Erythroblast (primary cell): Measurements from ENCODE around the gene GPATCH4.

Source experiments
- DNase-seq, 2 experiments: peaks; one replicate each; lab custom pipeline; 2025; lab: John Stamatoyannopoulos, UW
- GATA1 ChIP-seq: IDR thresholded peaks from 2 replicates; pipeline ENCODE4 v1.6.1; 2011; ENCODE audit warnings: low read depth, mild to moderate bottlenecking, control low read depth, low read length, moderate library complexity
- POLR2A ChIP-seq: IDR thresholded peaks from 2 replicates; pipeline ENCODE4 v1.6.1; 2011; ENCODE audit warnings: mild to moderate bottlenecking, low read length

GPATCH4 gene

DNA sequence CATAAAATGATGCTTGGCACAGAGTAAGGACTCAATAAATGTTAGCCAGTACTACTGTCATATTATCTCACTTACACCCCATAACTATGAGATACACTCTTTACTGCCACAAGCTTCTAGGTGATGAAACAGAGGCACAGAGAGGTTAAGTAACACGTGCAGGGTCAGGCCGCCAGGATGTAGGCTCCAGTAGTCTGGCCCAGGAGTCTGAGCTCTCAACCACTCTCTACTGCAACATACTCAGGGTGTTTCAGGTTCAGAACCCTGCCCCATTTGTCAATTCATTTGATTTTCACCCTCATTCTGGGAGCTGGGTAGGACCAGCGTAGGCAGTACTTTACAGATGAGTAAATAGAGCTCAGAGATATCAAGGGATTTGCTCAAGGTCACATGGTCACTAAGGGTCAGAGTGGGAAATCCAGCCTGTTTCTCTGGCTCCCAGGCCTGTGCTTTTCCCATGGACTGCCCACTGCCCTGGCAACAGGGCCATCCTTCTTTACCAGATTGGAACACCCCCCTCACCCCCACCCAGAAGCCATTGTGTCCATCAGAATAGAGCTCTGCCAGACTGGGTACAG, 50.1 kb downstream of the GPATCH4 start:
- no peak for DNase-seq
- TF ChIP-seq GATA1: no peak
- TF ChIP-seq POLR2A: no peak

DNA sequence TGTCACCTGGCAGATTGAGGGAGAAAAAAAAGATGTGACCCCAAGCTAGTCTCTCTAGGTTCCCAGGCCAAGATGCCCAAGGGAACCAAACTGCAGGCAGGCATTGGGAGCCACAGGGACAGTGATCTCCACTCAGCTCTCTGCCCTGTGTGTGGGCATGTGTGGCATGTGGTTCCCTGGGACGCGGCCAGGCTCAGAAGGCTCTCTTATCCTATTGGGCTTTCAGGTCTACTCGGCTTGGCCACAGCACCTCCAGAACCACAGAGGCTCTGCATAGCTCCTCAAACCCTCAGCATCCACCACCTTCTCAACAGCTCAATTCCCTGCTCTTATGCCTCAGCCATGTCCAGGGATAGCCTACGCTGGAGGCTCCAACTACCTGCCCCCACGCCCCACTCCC, 50.9 kb downstream of the GPATCH4 start:
- TF ChIP-seq GATA1: no peak
- DNase-seq: no peak

DNA sequence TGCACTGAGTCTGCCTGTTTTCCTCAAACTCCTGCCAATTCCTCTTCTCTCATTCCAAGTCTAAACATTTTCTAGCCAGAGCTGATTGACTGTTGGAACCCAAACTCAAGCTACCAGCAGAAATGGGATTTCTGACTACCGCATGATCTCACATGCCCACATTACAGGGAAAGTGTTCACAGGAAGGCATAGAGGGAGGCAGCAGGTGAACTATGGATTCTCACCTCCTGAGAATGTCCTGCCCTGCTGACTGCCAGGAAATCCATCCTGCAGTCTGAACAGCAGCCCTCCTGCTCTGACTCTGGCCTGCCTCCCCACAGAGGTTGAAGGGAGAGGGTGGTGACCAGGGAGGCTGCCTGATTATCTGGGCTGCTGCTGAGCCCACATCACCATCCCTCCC, 51.4 kb downstream of the GPATCH4 start:
- DNase-seq: no peak
- no peak for TF ChIP-seq POLR2A
- TF ChIP-seq GATA1: no peak

DNA sequence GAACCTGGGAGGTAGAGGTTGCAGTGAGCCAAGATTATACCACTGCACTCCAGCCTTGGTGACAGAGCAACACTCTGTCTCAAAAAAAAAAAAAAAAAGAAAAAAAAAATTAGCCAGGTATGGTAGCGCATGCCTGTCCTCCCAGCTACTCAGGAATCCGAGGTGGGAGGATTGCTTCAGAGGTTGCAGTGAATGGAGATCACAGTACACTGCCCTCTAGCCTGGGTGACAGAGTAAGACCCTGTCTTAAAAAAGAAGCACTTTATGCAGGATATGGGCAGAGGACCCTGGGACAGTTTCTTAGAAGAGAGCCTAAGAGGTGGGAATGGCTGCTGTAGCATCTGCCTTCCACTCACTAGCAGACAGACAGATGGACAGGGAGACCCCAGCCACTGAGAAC, 51.9 kb downstream of the GPATCH4 start:
- TF ChIP-seq GATA1 (no peak), POLR2A (no peak)
- no peak for DNase-seq

DNA sequence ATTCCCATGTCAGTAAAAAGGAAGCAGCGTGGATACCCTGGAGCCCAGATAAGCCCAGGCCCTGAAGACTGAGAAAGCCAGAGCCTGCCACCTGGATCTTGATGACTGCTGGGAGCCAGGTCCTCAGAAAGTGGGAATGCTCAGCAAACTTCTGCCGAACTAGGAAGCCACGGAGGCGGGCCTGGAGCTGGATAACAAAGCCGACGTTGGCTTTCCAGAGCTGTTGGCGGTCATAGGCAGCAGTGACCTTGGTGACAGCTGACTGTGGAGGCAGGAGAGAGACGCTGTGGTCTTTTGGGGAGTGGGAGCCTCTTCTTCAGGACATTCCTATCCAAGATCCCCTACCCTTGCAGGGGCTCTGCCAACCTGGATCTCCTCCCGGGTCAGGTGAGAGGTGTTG, 53.3 kb downstream of the GPATCH4 start:
- TF ChIP-seq GATA1: no peak
- DNase-seq: no peak

DNA sequence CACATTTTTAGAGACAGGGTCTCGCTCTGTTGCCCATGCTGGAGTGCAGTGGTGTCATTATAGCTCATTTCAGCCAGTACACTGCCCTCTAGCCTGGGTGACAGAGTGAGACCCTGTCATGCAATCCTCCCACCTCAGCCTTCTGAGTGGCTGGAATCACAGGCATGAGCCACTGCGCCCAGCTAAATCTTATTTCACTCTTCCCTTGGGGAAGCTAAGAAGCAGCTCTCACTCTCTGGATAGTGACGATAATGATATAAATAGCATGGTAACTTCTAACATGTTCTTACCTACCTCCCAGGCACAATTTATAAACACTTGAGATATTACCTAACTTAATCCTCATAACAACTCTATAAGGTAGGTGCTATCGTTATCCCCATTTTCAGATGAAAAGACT, 53.8 kb downstream of the GPATCH4 start:
- TF ChIP-seq POLR2A (no peak), GATA1 (no peak)
- DNase-seq: no peak

DNA sequence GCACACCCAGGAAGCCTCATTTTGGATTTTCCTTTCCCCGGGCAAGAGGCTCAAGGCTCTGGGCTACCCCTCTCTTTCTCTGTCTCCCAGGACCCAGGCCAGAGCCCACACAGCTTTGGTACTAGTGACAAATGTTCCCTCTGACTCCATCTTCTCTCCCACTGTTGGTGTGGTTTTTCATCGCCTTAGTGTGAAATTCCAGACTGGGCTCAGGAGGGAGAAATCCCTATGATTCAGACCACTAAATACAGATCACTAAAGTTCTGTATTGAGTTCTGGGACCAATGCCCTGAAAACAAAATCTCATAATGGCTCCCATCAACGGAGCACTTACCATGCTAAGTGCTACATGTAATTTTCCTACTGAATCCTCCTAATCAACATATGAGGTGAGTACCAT, 55.0 kb downstream of the GPATCH4 start:
- no peak for TF ChIP-seq GATA1
- no peak for TF ChIP-seq POLR2A
- no peak for DNase-seq

DNA sequence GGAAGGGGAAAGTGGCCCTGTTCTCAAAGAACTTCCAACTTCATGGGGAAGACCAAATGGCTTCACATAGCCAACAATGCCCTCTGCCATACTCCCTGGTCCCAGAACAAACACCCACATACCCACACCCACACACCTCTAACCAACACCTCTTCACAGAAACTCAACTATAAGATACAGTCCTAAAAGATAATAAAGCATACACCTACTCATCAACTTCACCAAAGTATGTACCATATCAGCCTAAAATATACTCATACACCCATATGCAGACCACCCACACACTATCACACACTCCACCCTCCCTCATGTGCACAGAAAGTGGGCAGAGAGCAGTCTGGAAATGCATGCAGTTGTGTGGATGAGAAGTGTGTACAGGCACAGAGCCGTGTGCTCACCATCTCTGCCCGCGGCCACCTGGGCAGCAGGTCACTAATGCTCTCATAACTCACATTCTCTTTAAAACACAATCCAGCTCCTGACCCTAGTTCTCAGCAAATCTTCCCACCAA, 56.6 kb downstream of the GPATCH4 start:
- DNase-seq: no peak
- TF ChIP-seq GATA1 (no peak), POLR2A (no peak)
